ENCODE measurements around the gene VTCN1. TPM values are rescaled to one million over a fixed set of nuclear protein-coding genes. Genes with fewer than 3 reads are reported as not detected.
"Not testable (repeated sequence)": the region's sequence is repeated elsewhere in the genome, so short reads cannot be mapped to it uniquely, and the experiment has no call there.

VTCN1 gene
- total RNA-seq, 2 experiments from 2014 or later = not detected

GRCh38 chr1:117128323-117129079 is 82.2 kb downstream of the VTCN1 start:
- ChIA-PET POLR2A (interaction anchor here (1.2 kb wide), 1 partner anchor 532 kb away, joined by 3 read pairs; no protein-coding TSS in a partner anchor), CTCF (interaction anchor here (0.5 to 4.5 kb wide), 46 partner anchors 9 to 989 kb away, joined by 3 to 150 read pairs (median 4); partner anchors contain the start of gene TTF2)
- Mint-ChIP-seq H3K9me3 (no peaks in the 10 kb centered on the region), H3K27ac (no peak overlapping the region), H3K4me1 (ENCODE audit: low read depth) (no peaks in the 10 kb centered on the region), H3K27me3 (peaks cover 10% of the 10 kb centered on the region), H3K4me3 (no peak overlapping the region), H3K36me3 (no peaks in the 10 kb centered on the region)
- intact Hi-C loops (cut with micrococcal nuclease) = loop anchor here (1.0 to 10.0 kb wide), 4 partner anchors 61 to 626 kb away; partner anchors contain the start of gene MAN1A2
- no peak for DNase-seq

DNA sequence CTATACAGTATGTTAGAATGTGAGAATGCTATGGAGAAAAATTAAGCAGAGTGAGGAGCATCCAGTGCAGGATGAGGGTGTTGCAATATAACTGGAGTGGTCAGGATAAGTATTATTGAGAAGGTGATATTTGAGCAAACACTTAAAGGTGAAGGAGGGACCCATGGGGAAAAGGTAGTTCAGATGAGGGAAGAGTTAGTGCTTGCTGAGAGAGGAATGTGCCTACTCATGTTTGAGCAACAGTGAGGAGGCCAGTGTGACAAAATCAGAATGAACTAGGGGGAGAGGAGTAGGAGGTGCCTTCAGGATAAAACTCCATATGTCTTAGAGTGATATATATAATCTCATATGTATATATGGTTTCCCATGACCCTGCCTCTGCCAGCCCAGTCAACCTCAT is 82.9 kb downstream of the VTCN1 start:
- CTCF ChIA-PET = interaction anchor here (1.0 to 4.5 kb wide), 17 partner anchors 8 to 629 kb away, joined by 3 to 150 read pairs (median 8); partner anchors contain the start of gene TTF2
- POLR2A ChIA-PET = no interaction called here

DNA sequence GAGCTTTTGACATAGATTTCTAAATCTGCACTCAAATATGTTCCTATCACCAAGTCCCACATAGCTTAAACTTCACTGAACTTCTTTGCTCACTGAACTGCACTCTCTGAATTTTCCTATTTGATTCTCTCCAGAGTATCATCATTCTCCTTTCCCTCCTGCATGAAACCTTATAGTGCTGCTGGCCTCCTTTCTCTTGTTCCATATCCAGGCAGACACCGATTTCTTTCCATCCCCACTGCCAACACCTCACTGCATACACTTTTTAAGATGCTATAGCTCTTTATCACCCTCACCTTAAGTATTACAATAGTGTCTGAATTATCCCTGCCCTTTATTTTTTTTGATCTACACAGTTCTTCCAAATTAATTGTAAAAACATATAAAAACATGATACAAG is 86.1 kb downstream of the VTCN1 start:
- Mint-ChIP-seq H3K27me3 (peaks cover 10% of the 10 kb centered on the region), H3K4me1 (ENCODE audit: low read depth) (peaks cover 8% of the 10 kb centered on the region), H3K9me3 (no peaks in the 10 kb centered on the region), H3K4me3 (no peak overlapping the region), H3K36me3 (no peaks in the 10 kb centered on the region), H3K27ac (no peak overlapping the region)
- intact Hi-C loops (cut with micrococcal nuclease) = loop anchor here (5.0 to 10.0 kb wide), 4 partner anchors 240 to 630 kb away; partner anchors contain the start of genes CD58 and MAN1A2
- DNase-seq = no peak
- ChIA-PET POLR2A (no interaction called here), CTCF (interaction anchor here (0.6 to 4.0 kb wide), 4 partner anchors 9 to 158 kb away, joined by 3 to 23 read pairs (median 3); no protein-coding TSS in a partner anchor)

More for the DNA sequence above, 82.9 kb downstream of the VTCN1 start:
- Mint-ChIP-seq H3K4me1 (ENCODE audit: low read depth) (no peaks in the 10 kb centered on the region), H3K4me3 (no peak overlapping the region), H3K9me3 (no peaks in the 10 kb centered on the region), H3K27ac (no peak overlapping the region), H3K27me3 (peaks cover 9% of the 10 kb centered on the region), H3K36me3 (no peaks in the 10 kb centered on the region)
- intact Hi-C loops (cut with micrococcal nuclease) = loop anchor here (1.0 to 10.0 kb wide), 4 partner anchors 60 to 627 kb away; partner anchors contain the start of gene MAN1A2
- no peak for DNase-seq

DNA sequence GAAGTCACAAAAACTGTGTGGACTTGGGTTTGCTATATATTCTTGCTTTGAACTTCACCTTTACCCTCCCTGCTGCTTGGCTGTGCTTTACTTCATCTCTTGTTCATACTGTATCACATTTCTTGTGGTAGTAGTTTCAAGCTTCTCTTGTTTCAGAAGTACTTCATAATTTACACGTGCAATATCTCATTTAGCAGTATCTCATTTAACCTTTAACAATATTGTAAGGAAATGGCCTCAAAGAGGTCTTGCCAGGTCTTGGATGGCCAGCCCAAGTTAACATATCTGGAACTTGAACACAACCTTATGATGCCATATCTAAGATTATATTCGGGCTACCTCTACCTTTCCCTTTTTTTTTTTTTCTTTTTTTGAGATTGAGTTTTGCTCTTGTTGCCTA is 87.5 kb downstream of the VTCN1 start:
- Mint-ChIP-seq H3K27ac (no peak overlapping the region), H3K36me3 (no peaks in the 10 kb centered on the region), H3K27me3 (peaks cover 10% of the 10 kb centered on the region), H3K4me3 (no peak overlapping the region), H3K9me3 (no peaks in the 10 kb centered on the region), H3K4me1 (ENCODE audit: low read depth) (peaks cover 8% of the 10 kb centered on the region)
- intact Hi-C loops (cut with micrococcal nuclease) = loop anchor here (2.0 to 10.0 kb wide), 6 partner anchors 46 to 632 kb away; partner anchors contain the start of genes CD58 and MAN1A2
- CTCF ChIA-PET = interaction anchor here (1.0 to 4.0 kb wide), 5 partner anchors 29 to 533 kb away, joined by 3 to 23 read pairs (median 3); no protein-coding TSS in a partner anchor
- POLR2A ChIA-PET = no interaction called here
- no peak for DNase-seq

GRCh38 chr1:117122330-117123025 is 88.2 kb downstream of the VTCN1 start:
- H3K27me3 Mint-ChIP-seq = peaks cover 10% of the 10 kb centered on the region
- H3K4me1 Mint-ChIP-seq (ENCODE audit: low read depth) = peaks cover 8% of the 10 kb centered on the region
- DNase-seq = no peak
- intact Hi-C loops (cut with micrococcal nuclease) = loop anchor here (2.0 to 10.0 kb wide), 6 partner anchors 46 to 632 kb away; partner anchors contain the start of genes CD58 and MAN1A2
- peak overlapping the region; percentile 72 for H3K4me3 Mint-ChIP-seq
- H3K27ac Mint-ChIP-seq = no peak overlapping the region
- no peaks in the 10 kb centered on the region for H3K9me3 Mint-ChIP-seq
- ChIA-PET CTCF (interaction anchor here (0.7 to 4.0 kb wide), 10 partner anchors 16 to 533 kb away, joined by 3 to 23 read pairs (median 3); no protein-coding TSS in a partner anchor), POLR2A (no interaction called here)
- H3K36me3 Mint-ChIP-seq = no peaks in the 10 kb centered on the region

DNA sequence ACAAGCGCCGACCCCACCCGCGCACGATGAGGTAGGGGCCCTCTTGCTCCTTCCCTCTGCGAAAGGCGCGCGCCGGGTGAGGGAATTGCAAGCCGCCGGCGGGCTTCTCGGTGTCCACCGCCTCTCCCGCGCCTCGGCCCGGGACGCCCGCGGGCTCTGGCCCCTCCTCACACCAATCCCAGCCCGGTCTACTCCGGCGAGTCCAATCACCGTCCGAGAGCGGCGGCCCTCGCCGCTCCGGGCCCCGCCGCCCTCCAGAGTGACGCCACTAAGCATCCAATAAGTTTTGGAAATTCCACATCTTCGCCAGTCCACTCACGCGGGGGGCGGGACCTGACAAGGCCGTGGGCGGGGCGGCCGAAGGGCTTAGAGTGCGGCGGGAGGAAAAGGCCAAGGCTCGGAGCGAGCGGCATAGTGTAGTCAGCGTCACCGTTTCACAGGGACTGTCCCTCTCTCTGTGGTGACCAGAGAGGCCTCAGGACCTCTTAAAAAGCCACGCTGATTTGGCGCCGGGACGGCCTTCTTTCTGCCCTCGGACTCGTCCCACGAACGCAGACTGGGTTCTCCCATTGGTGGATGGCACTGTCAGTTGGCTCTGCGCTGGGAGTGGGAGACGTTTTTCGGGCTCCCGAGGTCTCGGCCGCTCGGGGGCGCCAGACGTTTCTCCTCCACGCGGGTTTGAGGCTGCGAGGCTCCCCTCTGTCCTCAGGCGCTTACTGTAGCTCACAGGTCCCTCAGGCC is 89.0 kb downstream of the VTCN1 start, which contains the start of gene TRIM45:
TRIM45 (minus strand) TSS at position 161 of the 741 bp plus-strand sequence. CDS start 548 bp downstream, outside the sequence.
- CTCF ChIA-PET = interaction anchor here (0.7 to 4.0 kb wide), 8 partner anchors 15 to 167 kb away, joined by 3 to 23 read pairs (median 3); no protein-coding TSS in a partner anchor
- peak within 1 kb of the TSS; percentile 72 for H3K4me3 Mint-ChIP-seq
- POLR2A ChIA-PET = no interaction called here
- no peak within 1 kb of the TSS for H3K27ac Mint-ChIP-seq
- peaks cover 6% of the 10 kb centered on the region for H3K27me3 Mint-ChIP-seq
- no peaks in the 10 kb centered on the region for H3K36me3 Mint-ChIP-seq
- intact Hi-C loops (cut with micrococcal nuclease) = loop anchor here (2.0 to 10.0 kb wide), 6 partner anchors 45 to 633 kb away; partner anchors contain the start of genes CD58 and MAN1A2
- peaks cover 8% of the 10 kb centered on the region for H3K4me1 Mint-ChIP-seq (ENCODE audit: low read depth)
- H3K9me3 Mint-ChIP-seq = no peaks in the 10 kb centered on the region
- peak; percentile 91 for DNase-seq

GRCh38 chr1:117120774-117121588 is 89.7 kb downstream of the VTCN1 start:
- Mint-ChIP-seq H3K4me1 (ENCODE audit: low read depth) (peaks cover 8% of the 10 kb centered on the region), H3K9me3 (no peaks in the 10 kb centered on the region), H3K4me3 (peak overlapping the region; percentile 72), H3K27me3 (peaks cover 4% of the 10 kb centered on the region), H3K27ac (no peak overlapping the region), H3K36me3 (no peaks in the 10 kb centered on the region)
- intact Hi-C loops (cut with micrococcal nuclease) = loop anchor here (5.0 to 10.0 kb wide), 4 partner anchors 244 to 634 kb away; partner anchors contain the start of genes CD58 and MAN1A2
- CTCF ChIA-PET = interaction anchor here (1.3 to 2.6 kb wide), 3 partner anchors 8 to 53 kb away, joined by 3 to 21 read pairs (median 8); no protein-coding TSS in a partner anchor
- no peak for DNase-seq
- POLR2A ChIA-PET = interaction anchor here (0.6 kb wide), 1 partner anchor 642 kb away, joined by 3 read pairs; no protein-coding TSS in a partner anchor

GRCh38 chr1:117119144-117119543 is 91.6 kb downstream of the VTCN1 start:
- CTCF ChIA-PET = interaction anchor here (1.2 to 2.6 kb wide), 3 partner anchors 10 to 51 kb away, joined by 4 to 21 read pairs (median 8); no protein-coding TSS in a partner anchor
- H3K4me3 Mint-ChIP-seq; H3K36me3 Mint-ChIP-seq; POLR2A ChIA-PET; DNase-seq; H3K4me1 Mint-ChIP-seq (ENCODE audit: low read depth); H3K9me3 Mint-ChIP-seq; intact Hi-C loops (cut with micrococcal nuclease); H3K27ac Mint-ChIP-seq; H3K27me3 Mint-ChIP-seq: not testable (repeated sequence)

- Mint-ChIP-seq H3K27ac (no peak overlapping the region), H3K4me3 (no peak overlapping the region), H3K36me3 (no peaks in the 10 kb centered on the region), H3K4me1 (ENCODE audit: low read depth) (peaks cover 9% of the 10 kb centered on the region), H3K27me3 (peaks cover 3% of the 10 kb centered on the region), H3K9me3 (no peaks in the 10 kb centered on the region)
- ChIA-PET CTCF (no interaction called here), POLR2A (no interaction called here)
- no peak for DNase-seq
- intact Hi-C loops (cut with micrococcal nuclease) = no loop called here
These were observed 92.6 kb downstream of the VTCN1 start for GRCh38 chr1:117118137-117118536.

GRCh38 chr1:117117697-117118096 is 93.0 kb downstream of the VTCN1 start:
- no peak overlapping the region for H3K4me3 Mint-ChIP-seq
- no peak overlapping the region for H3K27ac Mint-ChIP-seq
- peaks cover 9% of the 10 kb centered on the region for H3K4me1 Mint-ChIP-seq (ENCODE audit: low read depth)
- ChIA-PET CTCF (no interaction called here), POLR2A (no interaction called here)
- peaks cover 1% of the 10 kb centered on the region for H3K27me3 Mint-ChIP-seq
- intact Hi-C loops (cut with micrococcal nuclease) = no loop called here
- no peaks in the 10 kb centered on the region for H3K36me3 Mint-ChIP-seq
- no peaks in the 10 kb centered on the region for H3K9me3 Mint-ChIP-seq
- no peak for DNase-seq

All from activated CD4-positive, alpha-beta memory T cell treated with anti-CD3 and anti-CD28 coated beads for 36 hours (primary cell).